A549 treated with Mapracorat at 1 μM for 4 hours (cell line): Measurements from ENCODE around the gene AGFG2. TPM values are rescaled to one million over a fixed set of nuclear protein-coding genes. Genes with fewer than 3 reads are reported as not detected.

Experiments
- total RNA-seq: library from RNA; stranded (reverse); fragments of 200-300 nt; extraction: Qiagen RNA extraction; gene quantifications from 5 replicates; pipeline ENCODE4 v1.2.3, GENCODE V29; 2022

Gene AGFG2
- total RNA-seq, result 26.8 to 45.2 TPM (median 37.4 TPM) in 5 replicates

GRCh38 chr7:100538654-100539435, at the start of gene AGFG2:
AGFG2 (plus strand) TSS chr7:100539203; CDS start chr7:100539347, 144 bp downstream.

GRCh38 chr7:100573691-100574361, 34.8 kb downstream of the AGFG2 start, which contains the start of gene SAP25:
SAP25 (minus strand) TSS chr7:100573900; CDS start chr7:100573742, 158 bp downstream.

GRCh38 chr7:100585511-100586265, 46.7 kb downstream of the AGFG2 start, which contains the start of gene LRCH4:
LRCH4 (minus strand) TSS chr7:100586129; CDS start chr7:100586100, 29 bp downstream.

GRCh38 chr7:100586266-100587025, 47.4 kb downstream of the AGFG2 start, which contains the start of gene FBXO24:
FBXO24 (plus strand) TSS chr7:100586328; CDS start chr7:100586626, 298 bp downstream.

GRCh38 chr7:100611983-100612729, 73.2 kb downstream of the AGFG2 start, which contains the start of gene MOSPD3:
MOSPD3 (plus strand) TSS chr7:100612540; CDS start chr7:100612792, 252 bp downstream.

Other genes with a start within 250 kb of the AGFG2 start
- gene SPDYE3, start 231.5 kb upstream of the AGFG2 start, total RNA-seq, result not detected in 5 replicates
- 21.1 to 37.1 TPM (median 26.3 TPM) in 5 replicates for gene PILRB, start 181.1 kb upstream of the AGFG2 start, total RNA-seq
- gene PILRA, start 165.7 kb upstream of the AGFG2 start, total RNA-seq, result 4.1 to 6.3 TPM (median 4.4 TPM) in 5 replicates
- gene ZCWPW1, start 110.5 kb upstream of the AGFG2 start, total RNA-seq, result 0.85 to 1.9 TPM (median 1.3 TPM) in 5 replicates
- 38.4 to 47.7 TPM (median 42.2 TPM) in 5 replicates for gene MEPCE, start 109.4 kb upstream of the AGFG2 start, total RNA-seq
- 31.6 to 58.1 TPM (median 51.3 TPM) in 5 replicates for gene PPP1R35, start 102.7 kb upstream of the AGFG2 start, total RNA-seq
- gene SPACDR, start 74.9 kb upstream of the AGFG2 start, total RNA-seq, result 0.48 to 0.94 TPM (median 0.89 TPM) in 5 replicates
- gene TSC22D4, start 60.0 kb upstream of the AGFG2 start, total RNA-seq, result 43.7 to 57.5 TPM (median 54.5 TPM) in 5 replicates
- gene NYAP1, start 55.3 kb upstream of the AGFG2 start, total RNA-seq, result 2.7 to 6.3 TPM (median 4.1 TPM) in 5 replicates
- 0.34 to 0.60 TPM (median 0.53 TPM) in 4 of 5 replicates, not detected in the other for gene SAP25, start 34.7 kb downstream of the AGFG2 start, total RNA-seq
- 12.3 to 18.3 TPM (median 16.0 TPM) in 5 replicates for gene LRCH4, start 46.9 kb downstream of the AGFG2 start, total RNA-seq
- 0.12 to 0.56 TPM (median 0.28 TPM) in 4 of 5 replicates, not detected in the other for gene FBXO24, start 47.1 kb downstream of the AGFG2 start, total RNA-seq
- 7.7 to 12.2 TPM (median 8.8 TPM) in 5 replicates for gene PCOLCE, start 63.2 kb downstream of the AGFG2 start, total RNA-seq
- 16.7 to 21.3 TPM (median 19.8 TPM) in 5 replicates for gene MOSPD3, start 73.3 kb downstream of the AGFG2 start, total RNA-seq
- gene TFR2, start 102.3 kb downstream of the AGFG2 start, total RNA-seq, result 1.7 to 3.0 TPM (median 2.7 TPM) in 5 replicates
- not detected in 5 replicates for gene ACTL6B, start 117.2 kb downstream of the AGFG2 start, total RNA-seq
- gene GNB2, start 134.5 kb downstream of the AGFG2 start, total RNA-seq, result 164 to 260 TPM (median 253 TPM) in 5 replicates
- gene GIGYF1, start 155.0 kb downstream of the AGFG2 start, total RNA-seq, result 11.8 to 23.5 TPM (median 18.2 TPM) in 5 replicates
- 69.2 to 97.1 TPM (median 91.2 TPM) in 5 replicates for gene POP7, start 166.9 kb downstream of the AGFG2 start, total RNA-seq
- 0.10 to 0.12 TPM in 2 of 5 replicates, not detected in the others for gene EPO, start 181.3 kb downstream of the AGFG2 start, total RNA-seq
- gene ZAN, start 194.4 kb downstream of the AGFG2 start, total RNA-seq, result not detected in 5 replicates